Esophagus squamous epithelium (tissue), 5 donors: ENCODE measurements around the gene CHST1. TPM values are rescaled to one million over a fixed set of nuclear protein-coding genes. Genes with fewer than 3 reads are reported as not detected.

Source experiments
- DNase-seq: peaks from one replicate; lab custom pipeline; 2025; lab: John Stamatoyannopoulos, UW
- H3K27ac ChIP-seq, 4 donors: fragments of 200-600 bp; sonication (generic); one replicate each; pipeline ENCODE4 v1.5.1; 2016 to 2019; ENCODE audit warnings: mild to moderate bottlenecking in 1 of 4
- H3K27me3 ChIP-seq, 4 donors: fragments of 200-600 bp; sonication (generic); 1 replicate in 3 of 4; 2 replicates in 1 of 4; pipeline versions ENCODE4 v1.5.1 to v1.6.0; 2017 to 2021; ENCODE audit warnings: antibody characterized with exemption in 1 of 4
- H3K36me3 ChIP-seq, 3 donors: fragments of 200-600 bp; sonication (generic); one replicate each; pipeline ENCODE4 v1.5.1; 2016 to 2019
- H3K4me1 ChIP-seq, 3 donors: fragments of 200-600 bp; sonication (generic); one replicate each; pipeline ENCODE4 v1.5.1; 2017 to 2019
- H3K4me3 ChIP-seq, 4 donors: fragments of 200-600 bp; sonication (generic); 1 replicate in 3 of 4; 2 replicates in 1 of 4; pipeline ENCODE4 v1.5.1; 2016 to 2019; ENCODE audit warnings: mild to moderate bottlenecking in 2 of 4, moderate library complexity in 1 of 4
- H3K9me3 ChIP-seq, 3 donors: fragments of 200-600 bp; sonication (generic); one replicate each; pipeline ENCODE4 v1.5.1; 2016 to 2019
- CTCF ChIP-seq, 6 experiments: fragments of 450-650 bp in 4 of 6; fragments of 200-600 bp in 2 of 6; sonication (generic) in 2 of 6; IDR thresholded peaks; one replicate each; pipeline ENCODE4 v1.5.1; 2016 to 2019; ENCODE audit warnings: antibody characterized with exemption in 6 of 6, mild to moderate bottlenecking in 4 of 6, moderate library complexity in 4 of 6
- POLR2A ChIP-seq, 4 donors: fragments of 450-650 bp; IDR thresholded peaks; one replicate each; pipeline ENCODE4 v1.6.1; 2017; ENCODE audit warnings: antibody characterized with exemption in 4 of 4, mild to moderate bottlenecking in 4 of 4, moderate library complexity in 3 of 4
- WGBS, 2 donors: methylation state at CpG; one replicate each; pipeline ENCODE4 v1.1.5; 2018; 5-methylcytosine and 5-hydroxymethylcytosine counted together
- intact Hi-C: fragments of 100-400 bp; cut with DNase I; formaldehyde crosslinking; loops from one replicate; pipeline ENCODE4 v1.15.0; 2022
- total RNA-seq, 4 donors: library from RNA; depleted of rRNA; stranded (reverse); fragments of >200 nt; gene quantifications; one replicate each; pipeline ENCODE4 v1.1.0, GENCODE V29; 2016
- donor health status: DM: yes; HTN: yes; CAD: no.

CHST1 gene
- total RNA-seq, 4 donors from 2014 or later: 0.27 to 2.7 (median 0.70) TPM

- no peak for TF ChIP-seq CTCF (IDR thresholded peaks at IDR 0.05)
- no peak for TF ChIP-seq POLR2A (IDR thresholded peaks at IDR 0.05)
- Histone ChIP-seq H3K36me3 (no peaks in the 10 kb centered on the region), H3K27me3 (peaks cover 8 to 62% (median 13%) of the 10 kb centered on the region in 4 donors), H3K27ac (peak overlapping the region in 1 of 4 donors; percentile 59), H3K4me3 (no peak overlapping the region), H3K4me1 (peaks cover 15 to 42% (median 20%) of the 10 kb centered on the region in 3 donors), H3K9me3 (no peaks in the 10 kb centered on the region)
- DNase-seq: no peak
- 53 to 80% methylated on average over 7 to 10 of the region's 12 CpGs for WGBS, 2 donors
- intact Hi-C loops: no loop called here
Observed at GRCh38 chr11:45666648-45667642, 1.5 kb upstream of the CHST1 start.

GRCh38 chr11:45665933-45666647, 668 bp upstream of the CHST1 start:
- H3K9me3 ChIP-seq: no peaks in the 10 kb centered on the region
- H3K36me3 ChIP-seq: no peaks in the 10 kb centered on the region
- H3K27me3 ChIP-seq: peaks cover 8 to 71% (median 14%) of the 10 kb centered on the region in 4 donors
- peak overlapping the region; percentile 38 to 72 (median 58) for H3K4me3 ChIP-seq
- TF ChIP-seq CTCF (IDR thresholded peaks at IDR 0.05) (no peak), POLR2A (IDR thresholded peaks at IDR 0.05) (no peak)
- peak overlapping the region in 2 of 4 donors; percentile 31 to 59 for H3K27ac ChIP-seq
- H3K4me1 ChIP-seq: peaks cover 15 to 42% (median 20%) of the 10 kb centered on the region in 3 donors
- intact Hi-C loops: no loop called here
- 51 to 54% methylated on average over 5 of the region's 10 CpGs for WGBS, 2 donors
- DNase-seq: no peak

- no peaks in the 10 kb centered on the region for H3K9me3 ChIP-seq
- TF ChIP-seq CTCF (IDR thresholded peaks at IDR 0.05) (no peak), POLR2A (IDR thresholded peaks at IDR 0.05) (no peak)
- peak overlapping the region; percentile 38 to 72 (median 58) for H3K4me3 ChIP-seq
- intact Hi-C loops: no loop called here
- 0% methylated on average over 4 of the region's 76 CpGs; no CpG with 5 or more reads in 1 of the 2 donors for WGBS, 2 donors
- peak overlapping the region in 2 of 4 donors; percentile 31 to 59 for H3K27ac ChIP-seq
- H3K4me1 ChIP-seq: peaks cover 15 to 43% (median 20%) of the 10 kb centered on the region in 3 donors
- no peak for DNase-seq
- peaks cover 8 to 86% (median 16%) of the 10 kb centered on the region in 4 donors for H3K27me3 ChIP-seq
- no peaks in the 10 kb centered on the region for H3K36me3 ChIP-seq
Observed at GRCh38 chr11:45664376-45665205, 831 bp downstream of the CHST1 start.

GRCh38 chr11:45663486-45664375, 1.7 kb downstream of the CHST1 start:
- no peak overlapping the region for H3K27ac ChIP-seq
- peak overlapping the region in 3 of 4 donors; percentile 48 to 72 (median 67) for H3K4me3 ChIP-seq
- no peaks in the 10 kb centered on the region for H3K9me3 ChIP-seq
- H3K27me3 ChIP-seq: peaks cover 8 to 95% (median 16%) of the 10 kb centered on the region in 4 donors
- TF ChIP-seq POLR2A (IDR thresholded peaks at IDR 0.05): no peak
- TF ChIP-seq CTCF (IDR thresholded peaks at IDR 0.05): no peak
- intact Hi-C loops: no loop called here
- peaks cover 20 to 52% (median 22%) of the 10 kb centered on the region in 3 donors for H3K4me1 ChIP-seq
- H3K36me3 ChIP-seq: no peaks in the 10 kb centered on the region
- 43 to 55% methylated on average over 7 to 8 of the region's 13 CpGs for WGBS, 2 donors
- DNase-seq: no peak
